Measurements from ENCODE around the gene SLC46A3. TPM values are rescaled to one million over a fixed set of nuclear protein-coding genes. Genes with fewer than 3 reads are reported as not detected.

SLC46A3 gene
- total RNA-seq, 1 experiment from 2014 or later, result 12.5 TPM

- no peak for DNase-seq (ENCODE audit: low read depth, low spot score)
- in situ Hi-C loops (cut with HindIII; ENCODE audit: low pct_unique_long_range_greater_than_20kb, low sequenced_read_pairs), result no loop called here
Observed at GRCh38 chr13:28741084-28741491, 22.3 kb upstream of the SLC46A3 start.

- no peak for DNase-seq (ENCODE audit: low read depth, low spot score)
- in situ Hi-C loops (cut with HindIII; ENCODE audit: low pct_unique_long_range_greater_than_20kb, low sequenced_read_pairs), result no loop called here
Observed at GRCh38 chr13:28739376-28739775, 20.6 kb upstream of the SLC46A3 start.

DNA sequence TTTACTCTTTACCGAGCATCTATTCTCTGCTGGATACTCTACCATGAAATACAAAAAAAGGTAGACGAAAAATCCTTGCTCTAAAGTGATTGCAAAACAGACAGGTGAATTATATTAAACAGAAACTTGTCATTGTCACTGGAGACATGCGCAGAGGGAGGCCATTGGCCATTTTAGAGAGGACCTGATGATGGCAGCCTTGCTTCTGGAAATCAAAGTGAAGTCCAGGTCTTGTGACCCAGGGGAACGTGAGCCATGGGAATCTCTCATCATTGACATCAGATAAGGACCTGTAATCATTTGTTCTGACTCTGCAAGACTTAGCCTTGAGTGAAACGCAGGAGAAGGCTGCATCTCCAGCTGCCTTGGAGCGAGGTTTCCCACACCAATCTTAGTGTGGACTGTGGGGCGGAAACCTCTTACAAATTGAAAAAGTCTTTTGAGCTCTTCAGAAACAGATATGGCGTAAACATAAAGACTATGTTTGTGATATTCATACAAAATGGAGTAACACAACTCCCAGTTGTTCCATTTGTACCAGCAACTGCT, 16.8 kb upstream of the SLC46A3 start:
- peak; percentile 7 for DNase-seq (ENCODE audit: low read depth, low spot score)
- in situ Hi-C loops (cut with HindIII; ENCODE audit: low pct_unique_long_range_greater_than_20kb, low sequenced_read_pairs), result no loop called here

DNA sequence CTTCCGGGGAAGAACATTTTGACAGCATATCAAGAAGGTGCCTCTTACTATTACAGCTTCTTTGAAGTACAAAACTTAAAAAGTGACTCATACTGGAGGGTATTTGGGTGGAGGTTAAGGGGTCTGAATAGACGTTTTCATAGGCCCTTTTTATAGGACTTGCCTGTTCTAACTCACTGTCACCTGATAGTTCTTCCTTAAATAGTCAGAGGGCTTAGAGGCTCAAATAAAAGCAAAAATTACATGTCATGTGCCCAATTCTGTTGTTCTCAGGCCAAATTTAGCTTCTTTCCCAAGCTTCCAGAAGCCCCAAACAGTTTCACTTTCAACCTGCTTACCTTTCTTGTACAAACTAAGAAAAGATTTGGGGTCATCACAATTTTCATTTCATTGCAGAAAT, 16.1 kb upstream of the SLC46A3 start:
- in situ Hi-C loops (cut with HindIII; ENCODE audit: low pct_unique_long_range_greater_than_20kb, low sequenced_read_pairs), result no loop called here
- DNase-seq (ENCODE audit: low read depth, low spot score), result peak; percentile 20

- no peak for DNase-seq (ENCODE audit: low read depth, low spot score)
- in situ Hi-C loops (cut with HindIII; ENCODE audit: low pct_unique_long_range_greater_than_20kb, low sequenced_read_pairs), result no loop called here
Observed at GRCh38 chr13:28730762-28731161, 12.0 kb upstream of the SLC46A3 start.

- no peak for DNase-seq (ENCODE audit: low read depth, low spot score)
- in situ Hi-C loops (cut with HindIII; ENCODE audit: low pct_unique_long_range_greater_than_20kb, low sequenced_read_pairs), result no loop called here
Observed at GRCh38 chr13:28729541-28729940, 10.8 kb upstream of the SLC46A3 start.

- in situ Hi-C loops (cut with HindIII; ENCODE audit: low pct_unique_long_range_greater_than_20kb, low sequenced_read_pairs), result no loop called here
- DNase-seq (ENCODE audit: low read depth, low spot score), result no peak
Observed at GRCh38 chr13:28728642-28729041, 9.9 kb upstream of the SLC46A3 start.

- no peak for DNase-seq (ENCODE audit: low read depth, low spot score)
- in situ Hi-C loops (cut with HindIII; ENCODE audit: low pct_unique_long_range_greater_than_20kb, low sequenced_read_pairs), result no loop called here
Observed at GRCh38 chr13:28725046-28725610, 6.4 kb upstream of the SLC46A3 start.

DNA sequence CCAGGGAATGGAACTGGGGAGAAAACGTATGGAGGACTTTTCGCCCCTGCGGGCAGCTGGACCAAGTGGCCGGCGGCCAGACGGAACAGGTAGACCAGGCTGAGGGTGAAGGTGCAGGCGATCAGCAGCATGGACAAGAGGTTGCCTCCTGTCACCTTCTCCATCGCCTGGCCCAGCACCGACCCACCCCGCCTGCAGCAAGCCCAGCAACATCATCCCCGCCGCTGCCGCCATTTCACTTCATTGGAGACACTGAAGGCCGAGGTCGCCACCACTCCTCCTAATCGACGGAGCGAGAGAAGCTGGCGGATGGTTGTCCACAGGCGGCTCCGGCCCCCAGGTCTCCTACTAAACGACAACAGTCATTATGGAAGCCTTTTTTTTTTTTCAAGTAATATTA, 5.0 kb upstream of the SLC46A3 start:
- in situ Hi-C loops (cut with HindIII; ENCODE audit: low pct_unique_long_range_greater_than_20kb, low sequenced_read_pairs), result no loop called here
- no peak for DNase-seq (ENCODE audit: low read depth, low spot score)

- in situ Hi-C loops (cut with HindIII; ENCODE audit: low pct_unique_long_range_greater_than_20kb, low sequenced_read_pairs), result no loop called here
- no peak for DNase-seq (ENCODE audit: low read depth, low spot score)
Observed at GRCh38 chr13:28719227-28720055, 671 bp upstream of the SLC46A3 start.

- in situ Hi-C loops (cut with HindIII; ENCODE audit: low pct_unique_long_range_greater_than_20kb, low sequenced_read_pairs), result no loop called here
- DNase-seq (ENCODE audit: low read depth, low spot score), result peak; percentile 14
Observed at GRCh38 chr13:28718196-28718542, 601 bp downstream of the SLC46A3 start.

- DNase-seq (ENCODE audit: low read depth, low spot score), result no peak
- in situ Hi-C loops (cut with HindIII; ENCODE audit: low pct_unique_long_range_greater_than_20kb, low sequenced_read_pairs), result no loop called here
Observed at GRCh38 chr13:28717170-28717569, 1.6 kb downstream of the SLC46A3 start.

DNA sequence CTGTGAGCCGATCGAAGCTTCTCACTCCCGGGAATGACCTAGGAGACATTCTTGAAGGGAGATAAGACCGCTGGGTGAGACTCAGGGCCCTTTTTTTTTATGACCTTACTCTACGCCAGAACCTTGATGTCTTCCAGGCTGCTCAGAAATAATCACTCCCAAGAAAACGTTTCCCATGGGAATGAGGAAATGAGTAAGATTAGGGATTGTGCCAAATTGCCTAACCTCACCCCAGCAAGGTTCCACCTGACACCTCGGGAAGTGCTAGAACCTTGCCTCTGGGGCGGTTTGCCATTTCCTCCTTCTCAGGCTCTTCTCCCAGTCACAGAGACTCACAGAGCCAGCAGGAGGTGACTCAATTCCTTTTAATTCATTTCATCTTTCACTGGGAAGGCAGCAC, 2.3 kb downstream of the SLC46A3 start:
- in situ Hi-C loops (cut with HindIII; ENCODE audit: low pct_unique_long_range_greater_than_20kb, low sequenced_read_pairs), result no loop called here

GRCh38 chr13:28714651-28715050, 4.1 kb downstream of the SLC46A3 start:
- in situ Hi-C loops (cut with HindIII; ENCODE audit: low pct_unique_long_range_greater_than_20kb, low sequenced_read_pairs), result no loop called here
- DNase-seq (ENCODE audit: low read depth, low spot score), result no peak

More for the DNA sequence above, 2.3 kb downstream of the SLC46A3 start:
- DNase-seq (ENCODE audit: low read depth, low spot score), result peak; percentile 50

GRCh38 chr13:28710161-28710560, 8.6 kb downstream of the SLC46A3 start:
- in situ Hi-C loops (cut with HindIII; ENCODE audit: low pct_unique_long_range_greater_than_20kb, low sequenced_read_pairs), result no loop called here
- no peak for DNase-seq (ENCODE audit: low read depth, low spot score)

DNA sequence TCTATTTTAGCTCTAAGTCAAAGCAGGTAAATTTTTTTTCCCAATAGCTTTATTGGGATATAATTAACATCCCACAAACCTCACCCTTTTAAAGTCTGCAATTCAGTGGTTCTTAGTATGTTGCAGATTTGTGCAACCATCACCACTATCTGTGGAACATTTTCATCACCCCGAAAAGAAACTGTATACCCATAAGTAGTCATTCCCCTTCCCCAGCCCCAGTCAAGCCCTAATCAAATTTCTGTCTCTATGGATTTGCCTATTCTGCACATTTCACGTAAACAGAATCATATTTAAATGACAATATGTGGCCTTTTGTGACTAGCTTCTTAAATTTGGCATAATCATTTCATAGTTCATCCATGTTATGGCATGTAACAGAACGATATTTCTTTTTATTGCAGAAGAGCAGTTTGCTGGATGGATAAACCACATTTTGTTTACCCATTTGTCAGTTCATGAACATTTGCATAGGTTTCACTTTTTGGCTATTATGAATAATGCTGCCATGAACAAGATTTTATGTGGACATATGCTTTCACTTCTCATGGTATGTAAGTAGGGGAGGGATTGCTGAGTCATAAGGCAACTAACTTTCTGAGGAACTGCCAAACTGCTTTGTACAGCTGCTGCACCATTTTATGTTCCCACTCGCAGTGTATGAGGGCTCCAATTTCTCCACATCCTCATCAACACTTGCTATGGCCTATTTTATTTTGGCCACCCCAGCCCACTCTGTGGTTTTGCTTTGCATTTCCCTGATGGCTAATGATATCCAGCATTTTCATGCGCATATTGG, 10.9 kb downstream of the SLC46A3 start:
- DNase-seq (ENCODE audit: low read depth, low spot score), result no peak
- in situ Hi-C loops (cut with HindIII; ENCODE audit: low pct_unique_long_range_greater_than_20kb, low sequenced_read_pairs), result no loop called here

GRCh38 chr13:28705461-28706083, 13.2 kb downstream of the SLC46A3 start:
- in situ Hi-C loops (cut with HindIII; ENCODE audit: low pct_unique_long_range_greater_than_20kb, low sequenced_read_pairs), result no loop called here
- no peak for DNase-seq (ENCODE audit: low read depth, low spot score)

DNA sequence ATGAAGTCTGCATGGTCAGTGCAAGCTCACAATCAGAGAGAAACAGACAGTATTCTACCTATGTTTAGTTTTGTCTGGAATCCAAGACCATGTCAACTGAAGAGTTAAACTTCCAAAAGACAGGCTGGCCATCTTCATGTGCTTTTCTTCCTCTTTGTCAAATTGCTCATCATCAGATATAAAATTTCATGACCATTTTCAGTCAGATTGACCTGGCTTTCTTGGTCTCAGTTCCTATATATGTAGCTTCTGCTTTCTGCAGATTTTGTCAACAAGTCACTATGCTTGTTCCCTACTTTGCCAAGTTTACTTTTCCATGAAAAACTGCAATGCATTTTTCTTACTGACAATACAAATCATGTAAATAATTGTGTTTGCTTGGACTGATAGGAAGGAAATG, 13.9 kb downstream of the SLC46A3 start:
- in situ Hi-C loops (cut with HindIII; ENCODE audit: low pct_unique_long_range_greater_than_20kb, low sequenced_read_pairs), result no loop called here
- DNase-seq (ENCODE audit: low read depth, low spot score), result no peak
